ENCODE results near the gene PIGH. TPM values are rescaled to one million over a fixed set of nuclear protein-coding genes. Genes with fewer than 3 reads are reported as not detected.

The PIGH gene
- total RNA-seq, 1 donor from 2014 or later: 18.3 TPM

GRCh38 chr14:67541448-67542387, 58.4 kb downstream of the PIGH start:
- Mint-ChIP-seq H3K4me1 (ENCODE audit: unreplicated experiment) (no peaks in the 10 kb centered on the region), H3K9me3 (ENCODE audit: unreplicated experiment) (peaks cover 12% of the 10 kb centered on the region), H3K27me3 (ENCODE audit: unreplicated experiment) (peaks cover 54% of the 10 kb centered on the region), H3K27ac (ENCODE audit: unreplicated experiment) (no peak overlapping the region), H3K36me3 (ENCODE audit: unreplicated experiment) (no peaks in the 10 kb centered on the region), H3K4me3 (ENCODE audit: unreplicated experiment) (no peak overlapping the region)
- DNase-seq (ENCODE audit: extremely low spot score, unreplicated experiment): no peak
- no peak for TF ChIP-seq CTCF (IDR thresholded peaks at IDR 0.05)

Other genes with a start within 250 kb of the PIGH start
- gene ATP6V1D, start 240.5 kb downstream of the PIGH start, total RNA-seq: 63.8 and 67.8 TPM in 2 replicates
- gene EIF2S1, start 239.9 kb downstream of the PIGH start, total RNA-seq: 85.3 and 90.1 TPM in 2 replicates
- not detected in 2 replicates for gene PLEK2, start 188.1 kb downstream of the PIGH start, total RNA-seq
- gene TMEM229B, start 111.5 kb downstream of the PIGH start, total RNA-seq: 0.37 and 0.51 TPM in 2 replicates
- 0.50 and 1.0 TPM in 2 replicates for gene PLEKHH1, start 67.0 kb downstream of the PIGH start, total RNA-seq
- 3.2 and 4.2 TPM in 2 replicates for gene ARG2, start 19.7 kb upstream of the PIGH start, total RNA-seq
- gene VTI1B, start 74.4 kb upstream of the PIGH start, total RNA-seq: 89.3 and 104 TPM in 2 replicates
- 54.1 and 55.2 TPM in 2 replicates for gene RDH11, start 95.5 kb upstream of the PIGH start, total RNA-seq
- not detected in 2 replicates for gene RDH12, start 101.6 kb upstream of the PIGH start, total RNA-seq
- gene ZFYVE26, start 216.3 kb upstream of the PIGH start, total RNA-seq: 33.4 and 38.7 TPM in 2 replicates
- gene RAD51B, start 219.5 kb upstream of the PIGH start, total RNA-seq: 11.9 and 12.7 TPM in 2 replicates

All from osteocyte (in vitro differentiated cells).